SK-N-MC (cell line): ENCODE data around the gene PTCHD1.

ENCODE experiments used
- DNase-seq: peaks from one replicate; pipeline ENCODE4 v3.0.0-alpha.2; 2011; ENCODE audit warnings: low read depth, low spot score
- H3K27ac ChIP-seq: fragments of 200-600 bp; sonication (generic); 2 replicates; pipeline ENCODE4 v1.5.1; 2016; ENCODE audit warnings: mixed run types
- H3K36me3 ChIP-seq: fragments of 200-600 bp; sonication (generic); 2 replicates; pipeline ENCODE4 v1.6.1; 2017; ENCODE audit warnings: antibody characterized with exemption, low read length, mixed read lengths; ENCODE audit not compliant: insufficient read depth
- H3K4me3 ChIP-seq: fragments of 200-600 bp; sonication (generic); 2 replicates; pipeline ENCODE4 v1.5.1; 2016
- H3K9ac ChIP-seq: fragments of 200-600 bp; sonication (generic); 2 replicates; pipeline ENCODE4 v1.8.0; 2017; ENCODE audit warnings: mixed run types, mixed read lengths; ENCODE audit not compliant: insufficient read length
- H3K9me3 ChIP-seq: fragments of 200-600 bp; sonication (generic); 2 replicates; pipeline ENCODE4 v1.6.1; 2017; ENCODE audit warnings: low read depth, mild to moderate bottlenecking, antibody characterized with exemption, low read length, moderate library complexity, mixed read lengths
- EZH2 ChIP-seq: fragments of 200-600 bp; sonication (generic); IDR thresholded peaks from one replicate; pipeline ENCODE4 v1.6.1; 2017; ENCODE audit warnings: antibody characterized with exemption
- FOXP2 ChIP-seq: optimal IDR thresholded peaks from 2 replicates; pipeline ENCODE3; 2011; ENCODE audit warnings: mild to moderate bottlenecking, moderate library complexity; ENCODE audit not compliant: insufficient read depth; ENCODE audit errors: extremely low read length, control extremely low read depth
- POLR2AphosphoS5 ChIP-seq: IDR thresholded peaks from 2 replicates; pipeline ENCODE4 v1.6.1; 2012; ENCODE audit warnings: mild to moderate bottlenecking, low read depth, low read length, borderline replicate concordance

PTCHD1 gene

GRCh38 chrX:23341452-23341851 is 6.8 kb downstream of the PTCHD1 start:
- TF ChIP-seq EZH2, result no peak
- TF ChIP-seq FOXP2, result no peak
- TF ChIP-seq POLR2AphosphoS5, result no peak
- Histone ChIP-seq H3K27ac (no peak overlapping the region), H3K4me3 (no peak overlapping the region), H3K9me3 (no peaks in the 10 kb centered on the region), H3K36me3 (no peaks in the 10 kb centered on the region), H3K9ac (no peak overlapping the region)
- no peak for DNase-seq

DNA sequence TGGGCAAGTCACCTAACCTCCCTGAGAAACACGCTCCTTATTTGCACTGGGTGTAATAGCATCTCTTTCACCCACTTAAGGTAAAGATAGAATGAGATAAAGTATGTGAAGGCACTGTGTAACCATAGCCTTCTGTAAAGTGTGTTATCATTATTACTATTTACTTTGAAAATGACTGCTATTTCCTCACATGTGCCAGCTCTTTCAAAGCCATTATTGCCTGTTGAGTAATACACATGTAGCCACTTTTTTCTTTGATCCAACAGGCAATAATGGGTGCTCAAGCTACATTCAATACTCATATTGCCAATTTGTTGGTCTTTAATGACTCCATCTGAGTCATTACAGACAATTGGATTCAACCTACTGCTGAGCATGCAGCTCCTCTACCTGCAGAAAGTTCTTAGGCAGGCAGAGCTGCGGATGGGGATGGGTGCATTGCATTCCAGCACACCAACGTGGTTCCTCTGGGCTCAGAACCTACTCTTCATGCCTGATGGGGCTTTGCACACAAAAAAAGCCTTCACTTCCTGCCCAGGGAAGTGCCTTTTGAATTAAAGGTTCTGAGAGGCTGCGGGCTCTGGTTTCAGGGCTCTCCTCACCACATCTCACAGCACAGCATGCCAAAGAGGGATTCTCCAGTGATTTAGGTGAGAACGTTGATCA is 9.7 kb downstream of the PTCHD1 start:
- DNase-seq, result no peak
- Histone ChIP-seq H3K9me3 (no peaks in the 10 kb centered on the region), H3K36me3 (no peaks in the 10 kb centered on the region), H3K27ac (no peak overlapping the region), H3K9ac (no peak overlapping the region), H3K4me3 (no peak overlapping the region)
- TF ChIP-seq POLR2AphosphoS5, result no peak

DNA sequence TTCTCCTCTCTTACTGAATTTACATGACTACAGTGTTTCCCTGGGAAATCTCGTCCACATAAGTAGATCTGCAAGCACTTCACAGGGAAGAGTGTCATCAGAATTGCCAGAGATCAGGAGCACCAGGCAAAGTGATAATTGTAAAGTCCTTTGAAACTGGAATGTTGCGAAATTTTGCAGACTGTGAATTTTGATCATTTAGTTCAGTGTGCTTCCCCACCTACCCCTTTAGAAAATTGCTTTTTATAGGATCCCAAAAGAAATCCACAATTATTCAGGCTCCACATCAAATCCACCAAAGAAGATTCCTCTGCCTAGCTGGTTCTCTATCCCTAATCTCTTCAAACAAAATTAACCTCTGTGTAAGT is 10.2 kb downstream of the PTCHD1 start:
- no peak overlapping the region for H3K9ac ChIP-seq
- H3K9me3 ChIP-seq, result no peaks in the 10 kb centered on the region
- H3K36me3 ChIP-seq, result no peaks in the 10 kb centered on the region
- no peak for TF ChIP-seq EZH2
- no peak for TF ChIP-seq POLR2AphosphoS5
- no peak for TF ChIP-seq FOXP2
- no peak overlapping the region for H3K27ac ChIP-seq
- no peak overlapping the region for H3K4me3 ChIP-seq
- DNase-seq, result no peak

GRCh38 chrX:23356189-23356588 is 21.5 kb downstream of the PTCHD1 start:
- Histone ChIP-seq H3K36me3 (no peaks in the 10 kb centered on the region), H3K4me3 (no peak overlapping the region), H3K9me3 (no peaks in the 10 kb centered on the region), H3K27ac (no peak overlapping the region), H3K9ac (no peak overlapping the region)
- TF ChIP-seq FOXP2 (no peak), POLR2AphosphoS5 (no peak), EZH2 (no peak)
- no peak for DNase-seq

GRCh38 chrX:23364416-23364815 is 29.8 kb downstream of the PTCHD1 start:
- DNase-seq, result no peak
- H3K36me3 ChIP-seq, result no peaks in the 10 kb centered on the region
- no peaks in the 10 kb centered on the region for H3K9me3 ChIP-seq
- H3K27ac ChIP-seq, result no peak overlapping the region
- H3K4me3 ChIP-seq, result no peak overlapping the region
- H3K9ac ChIP-seq, result no peak overlapping the region
- TF ChIP-seq EZH2 (no peak), FOXP2 (no peak), POLR2AphosphoS5 (no peak)

- H3K9me3 ChIP-seq, result no peaks in the 10 kb centered on the region
- no peak overlapping the region for H3K9ac ChIP-seq
- no peak for TF ChIP-seq FOXP2
- TF ChIP-seq EZH2, result no peak
- TF ChIP-seq POLR2AphosphoS5, result no peak
- DNase-seq, result no peak
- H3K27ac ChIP-seq, result no peak overlapping the region
- no peak overlapping the region for H3K4me3 ChIP-seq
- no peaks in the 10 kb centered on the region for H3K36me3 ChIP-seq
Measured at GRCh38 chrX:23365541-23365940, 30.9 kb downstream of the PTCHD1 start.

DNA sequence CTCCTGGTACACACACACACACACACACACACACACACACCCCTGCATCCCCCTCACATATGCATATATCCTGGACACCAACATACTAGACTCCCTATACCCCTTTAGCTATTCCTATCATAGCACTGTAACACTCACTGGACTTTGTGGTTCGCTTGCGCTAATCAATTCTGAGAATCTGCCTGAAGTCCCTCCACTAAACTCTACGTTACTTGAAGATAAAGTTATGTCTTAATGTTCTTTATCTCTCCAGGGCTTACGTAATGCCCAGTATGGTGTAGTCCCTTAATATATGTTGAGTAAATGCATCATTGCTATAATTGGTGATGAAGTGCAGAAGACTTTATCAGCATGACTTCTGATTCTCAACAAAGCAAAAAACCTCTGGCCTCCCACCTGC is 32.3 kb downstream of the PTCHD1 start:
- Histone ChIP-seq H3K9ac (no peak overlapping the region), H3K4me3 (no peak overlapping the region), H3K9me3 (no peaks in the 10 kb centered on the region), H3K36me3 (no peaks in the 10 kb centered on the region), H3K27ac (no peak overlapping the region)
- no peak for TF ChIP-seq EZH2
- no peak for DNase-seq

- Histone ChIP-seq H3K9ac (no peak overlapping the region), H3K4me3 (no peak overlapping the region), H3K36me3 (no peaks in the 10 kb centered on the region), H3K9me3 (no peaks in the 10 kb centered on the region), H3K27ac (no peak overlapping the region)
- no peak for DNase-seq
- TF ChIP-seq POLR2AphosphoS5 (no peak), EZH2 (no peak), FOXP2 (no peak)
Measured at GRCh38 chrX:23369027-23369426, 34.4 kb downstream of the PTCHD1 start.

DNA sequence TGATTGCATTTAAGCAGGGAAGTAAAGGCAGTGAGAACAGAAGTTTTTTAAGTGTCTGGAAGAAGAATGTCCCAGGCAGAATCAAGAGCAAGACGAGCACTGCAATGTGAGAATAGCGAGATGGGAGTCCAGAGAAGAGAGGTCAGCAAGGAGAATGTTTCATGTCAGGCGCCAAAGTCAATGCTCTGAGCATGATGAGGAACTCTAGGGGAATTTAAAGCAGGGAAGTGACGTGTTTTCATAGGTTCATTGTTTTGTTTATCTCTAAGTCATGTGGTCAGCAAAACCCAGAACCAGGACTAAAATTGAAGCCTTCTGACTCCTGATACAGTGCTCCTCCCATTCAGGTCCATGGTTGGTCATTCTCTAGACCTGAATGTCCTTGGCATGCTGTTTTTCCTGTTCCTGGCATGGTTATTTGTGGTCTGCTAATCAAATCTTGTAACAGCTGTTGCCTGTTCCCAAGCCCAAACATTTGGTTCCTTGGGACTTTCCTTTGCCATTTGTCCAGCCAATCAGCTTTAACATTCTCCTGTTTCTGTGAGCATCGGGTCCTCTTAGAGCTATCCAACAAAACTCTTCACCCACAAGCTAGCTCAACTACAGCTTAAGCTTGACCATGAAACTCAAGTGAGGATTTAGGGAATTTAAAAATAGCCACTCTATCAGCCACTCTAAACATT is 37.7 kb downstream of the PTCHD1 start:
- TF ChIP-seq POLR2AphosphoS5 (no peak), EZH2 (no peak), FOXP2 (no peak)
- Histone ChIP-seq H3K36me3 (no peaks in the 10 kb centered on the region), H3K9ac (no peak overlapping the region), H3K9me3 (no peaks in the 10 kb centered on the region), H3K27ac (no peak overlapping the region), H3K4me3 (no peak overlapping the region)
- no peak for DNase-seq
